Measurements from ENCODE around the gene CLEC19A.

CLEC19A gene

DNA sequence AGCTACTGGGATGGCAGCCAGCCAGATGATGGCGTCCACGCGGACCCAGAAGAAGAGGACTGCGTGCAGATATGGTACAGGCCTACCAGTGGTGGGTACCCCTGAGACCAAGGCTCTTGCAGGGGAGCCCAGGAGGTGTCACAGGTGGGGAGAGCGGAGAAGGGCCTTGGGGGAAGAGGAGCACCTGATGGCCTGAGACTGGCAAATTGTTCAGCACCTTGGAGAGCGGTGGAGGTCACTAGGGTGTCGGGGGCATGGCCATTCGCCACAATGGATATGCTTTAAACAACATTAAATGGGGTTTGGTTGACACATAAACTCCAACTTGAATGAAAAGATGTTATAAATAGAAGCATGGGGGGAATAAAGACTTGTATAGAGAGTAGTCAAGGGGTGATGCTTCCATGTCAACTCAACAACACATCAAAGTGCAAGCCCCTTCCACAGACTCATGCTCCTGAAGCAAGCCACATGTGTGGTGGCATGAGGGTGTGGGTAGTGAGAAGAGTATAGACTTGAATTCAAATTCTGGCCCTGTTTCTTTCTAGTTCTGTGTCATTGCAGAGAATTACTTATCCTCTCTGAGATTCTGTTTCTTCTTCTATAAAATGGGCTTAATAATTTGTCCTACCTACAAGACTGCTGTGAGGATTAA is 22.2 kb downstream of the CLEC19A start:
- no peak overlapping the region for H3K4me2 ChIP-seq
- H4K20me1 ChIP-seq (ENCODE audit: insufficient read depth) = no peaks in the 10 kb centered on the region
- H2AFZ ChIP-seq (ENCODE audit: low read depth) = no peak overlapping the region
- TF ChIP-seq, protein P1, sequence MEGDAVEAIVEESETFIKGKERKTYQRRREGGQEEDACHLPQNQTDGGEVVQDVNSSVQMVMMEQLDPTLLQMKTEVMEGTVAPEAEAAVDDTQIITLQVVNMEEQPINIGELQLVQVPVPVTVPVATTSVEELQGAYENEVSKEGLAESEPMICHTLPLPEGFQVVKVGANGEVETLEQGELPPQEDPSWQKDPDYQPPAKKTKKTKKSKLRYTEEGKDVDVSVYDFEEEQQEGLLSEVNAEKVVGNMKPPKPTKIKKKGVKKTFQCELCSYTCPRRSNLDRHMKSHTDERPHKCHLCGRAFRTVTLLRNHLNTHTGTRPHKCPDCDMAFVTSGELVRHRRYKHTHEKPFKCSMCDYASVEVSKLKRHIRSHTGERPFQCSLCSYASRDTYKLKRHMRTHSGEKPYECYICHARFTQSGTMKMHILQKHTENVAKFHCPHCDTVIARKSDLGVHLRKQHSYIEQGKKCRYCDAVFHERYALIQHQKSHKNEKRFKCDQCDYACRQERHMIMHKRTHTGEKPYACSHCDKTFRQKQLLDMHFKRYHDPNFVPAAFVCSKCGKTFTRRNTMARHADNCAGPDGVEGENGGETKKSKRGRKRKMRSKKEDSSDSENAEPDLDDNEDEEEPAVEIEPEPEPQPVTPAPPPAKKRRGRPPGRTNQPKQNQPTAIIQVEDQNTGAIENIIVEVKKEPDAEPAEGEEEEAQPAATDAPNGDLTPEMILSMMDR (conservative IDR thresholded peaks at IDR 0.05; ENCODE audit: low read depth, low read length) = no peak
- H3K79me2 ChIP-seq (ENCODE audit: insufficient read depth, low read depth) = no peaks in the 10 kb centered on the region
- H3K36me3 ChIP-seq (ENCODE audit: insufficient read depth) = no peaks in the 10 kb centered on the region
- no peaks in the 10 kb centered on the region for H3K4me1 ChIP-seq (ENCODE audit: low read depth, poor library complexity, severe bottlenecking)
- H3K27me3 ChIP-seq (ENCODE audit: insufficient read depth, low read depth) = no peaks in the 10 kb centered on the region
- no peak overlapping the region for H3K27ac ChIP-seq
- no peak overlapping the region for H3K9ac ChIP-seq
- H3K4me3 ChIP-seq (IDR thresholded peaks at IDR 0.05; ENCODE audit: insufficient read depth, low read depth, low read length) = no peak overlapping the region

DNA sequence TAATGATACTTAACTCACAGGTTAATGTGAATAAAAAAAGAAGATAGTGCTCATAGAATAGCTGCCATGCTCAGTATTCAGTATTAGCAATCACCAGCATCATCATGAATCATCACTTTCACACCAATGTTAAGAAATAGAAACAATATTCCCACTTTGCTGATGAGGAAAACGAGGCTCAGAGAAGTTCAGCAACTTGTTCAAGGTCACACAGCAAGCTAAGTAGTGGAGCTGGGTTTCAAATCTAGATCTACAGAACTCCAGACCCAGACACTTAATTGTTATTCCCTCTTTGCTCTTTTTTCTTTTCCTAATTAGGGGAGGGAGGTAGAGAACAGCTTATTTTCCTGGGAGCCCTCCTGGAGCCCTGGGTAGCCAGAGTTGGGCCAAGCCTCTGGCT is 22.9 kb downstream of the CLEC19A start:
- Histone ChIP-seq H3K4me2 (no peak overlapping the region), H3K4me3 (IDR thresholded peaks at IDR 0.05; ENCODE audit: insufficient read depth, low read depth, low read length) (no peak overlapping the region), H4K20me1 (ENCODE audit: insufficient read depth) (no peaks in the 10 kb centered on the region), H3K4me1 (ENCODE audit: low read depth, poor library complexity, severe bottlenecking) (no peaks in the 10 kb centered on the region), H3K27ac (no peak overlapping the region), H3K79me2 (ENCODE audit: insufficient read depth, low read depth) (no peaks in the 10 kb centered on the region), H2AFZ (ENCODE audit: low read depth) (no peak overlapping the region), H3K27me3 (ENCODE audit: insufficient read depth, low read depth) (no peaks in the 10 kb centered on the region), H3K36me3 (ENCODE audit: insufficient read depth) (no peaks in the 10 kb centered on the region), H3K9ac (no peak overlapping the region)
- TF ChIP-seq, protein P1 (conservative IDR thresholded peaks at IDR 0.05; ENCODE audit: low read depth, low read length) = no peak

DNA sequence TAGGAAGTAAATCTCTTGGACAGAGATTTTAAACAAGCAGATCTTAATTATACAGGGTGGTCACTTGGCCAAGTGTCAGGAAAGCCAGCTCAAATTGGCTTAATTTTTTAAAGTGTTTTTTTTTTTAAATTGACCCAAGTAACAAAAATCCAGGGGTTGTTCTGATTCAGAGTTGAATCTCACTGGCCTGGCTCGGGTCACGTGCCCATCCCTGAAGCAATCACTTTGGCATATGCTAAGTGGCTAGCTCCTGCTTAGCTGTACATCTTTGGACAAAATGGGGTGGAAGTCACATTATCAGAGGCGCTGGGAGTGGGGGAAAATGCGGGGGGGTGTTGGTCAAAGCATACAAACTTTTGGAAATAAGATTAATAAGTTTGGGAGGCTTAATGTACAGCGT is 23.6 kb downstream of the CLEC19A start:
- Histone ChIP-seq H3K36me3 (ENCODE audit: insufficient read depth) (no peaks in the 10 kb centered on the region), H3K4me3 (IDR thresholded peaks at IDR 0.05; ENCODE audit: insufficient read depth, low read depth, low read length) (no peak overlapping the region), H2AFZ (ENCODE audit: low read depth) (no peak overlapping the region), H3K79me2 (ENCODE audit: insufficient read depth, low read depth) (no peaks in the 10 kb centered on the region), H3K27ac (no peak overlapping the region), H3K27me3 (ENCODE audit: insufficient read depth, low read depth) (no peaks in the 10 kb centered on the region), H4K20me1 (ENCODE audit: insufficient read depth) (no peaks in the 10 kb centered on the region), H3K4me1 (ENCODE audit: low read depth, poor library complexity, severe bottlenecking) (no peaks in the 10 kb centered on the region), H3K9ac (no peak overlapping the region), H3K4me2 (no peak overlapping the region)
- TF ChIP-seq, protein P1 (conservative IDR thresholded peaks at IDR 0.05; ENCODE audit: low read depth, low read length) = no peak

DNA sequence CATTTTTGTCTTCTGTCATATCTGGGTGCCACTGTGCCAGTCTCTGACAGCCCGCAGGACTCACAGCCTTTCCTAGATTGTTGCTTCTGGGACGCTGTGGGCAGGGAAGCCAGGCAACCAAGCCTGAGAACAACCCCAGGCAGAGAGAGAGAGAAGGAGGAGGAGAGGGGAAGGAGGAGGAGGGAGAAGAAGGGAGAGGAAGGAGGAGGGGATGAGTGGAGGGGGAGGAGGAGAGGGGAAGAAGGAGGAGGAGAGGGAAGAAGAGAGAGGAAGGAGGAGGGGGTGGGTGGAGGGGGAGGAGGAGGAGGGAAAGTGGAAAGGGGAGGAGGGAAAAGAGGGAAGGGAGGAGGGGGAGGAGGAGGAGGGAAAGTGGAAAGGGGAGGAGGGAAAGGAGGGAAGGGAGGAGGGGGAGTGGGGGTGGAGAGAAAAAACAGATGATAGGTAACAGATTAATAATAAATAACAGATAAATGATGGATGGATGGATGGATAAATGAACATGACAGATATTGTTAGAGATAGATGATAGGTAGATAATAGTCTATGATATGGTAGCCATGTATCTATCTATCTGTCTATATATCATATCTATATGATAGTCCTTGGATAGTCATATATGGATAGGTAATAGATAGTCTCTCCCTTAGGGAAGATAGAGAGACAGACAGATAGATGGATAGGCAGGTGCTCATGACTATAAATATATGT is 29.3 kb downstream of the CLEC19A start:
- no peaks in the 10 kb centered on the region for H4K20me1 ChIP-seq (ENCODE audit: insufficient read depth)
- H3K27me3 ChIP-seq (ENCODE audit: insufficient read depth, low read depth) = no peaks in the 10 kb centered on the region
- no peaks in the 10 kb centered on the region for H3K79me2 ChIP-seq (ENCODE audit: insufficient read depth, low read depth)
- no peak overlapping the region for H3K4me3 ChIP-seq (IDR thresholded peaks at IDR 0.05; ENCODE audit: insufficient read depth, low read depth, low read length)
- no peak overlapping the region for H2AFZ ChIP-seq (ENCODE audit: low read depth)
- no peaks in the 10 kb centered on the region for H3K4me1 ChIP-seq (ENCODE audit: low read depth, poor library complexity, severe bottlenecking)
- no peak overlapping the region for H3K27ac ChIP-seq
- H3K36me3 ChIP-seq (ENCODE audit: insufficient read depth) = no peaks in the 10 kb centered on the region
- H3K9ac ChIP-seq = no peak overlapping the region
- TF ChIP-seq, protein P1 (conservative IDR thresholded peaks at IDR 0.05; ENCODE audit: low read depth, low read length) = no peak
- H3K4me2 ChIP-seq = no peak overlapping the region
